Left lung (tissue), 10 donors: ENCODE data around the gene DST. TPM values are rescaled to one million over a fixed set of nuclear protein-coding genes. Genes with fewer than 3 reads are reported as not detected.

ENCODE experiments used
- ATAC-seq: fragments of 200-7000 bp; cut with Tn5 transposase; one replicate; pipeline ENCODE4 v1.9.1; 2020; ENCODE audit warnings: moderate library complexity
- DNase-seq, 4 donors: peaks; one replicate each; pipeline ENCODE4 v3.0.0-alpha.2; 2013 to 2020
- H3K27ac ChIP-seq, 2 donors: fragments of 200-600 bp; sonication (generic) in 1 of 2; one replicate each; pipeline versions ENCODE4 v1.5.0 to v1.8.0; 2020 to 2021
- H3K27me3 ChIP-seq, 2 donors: fragments of 200-600 bp; sonication (generic) in 1 of 2; one replicate each; pipeline versions ENCODE4 v1.5.0 to v1.8.0; 2020 to 2021
- H3K36me3 ChIP-seq, 2 donors: fragments of 200-600 bp; sonication (generic) in 1 of 2; one replicate each; pipeline versions ENCODE4 v1.5.0 to v1.8.0; 2020 to 2021
- H3K4me1 ChIP-seq, 2 donors: fragments of 200-600 bp; one replicate each; pipeline ENCODE4 v1.8.0; 2021
- H3K4me3 ChIP-seq, 2 donors: fragments of 200-600 bp; sonication (generic) in 1 of 2; one replicate each; pipeline versions ENCODE4 v1.5.0 to v1.8.0; 2020 to 2021; ENCODE audit warnings: mild to moderate bottlenecking in 1 of 2
- H3K9me3 ChIP-seq, 2 donors: fragments of 200-600 bp; sonication (generic) in 1 of 2; one replicate each; pipeline versions ENCODE4 v1.5.0 to v1.8.0; 2020 to 2021
- intact Hi-C, 2 donors: fragments of 100-400 bp; cut with DNase I; formaldehyde crosslinking; loops; one replicate each; pipeline versions ENCODE4 v1.11.2 to v1.14.2; 2022
- polyA plus RNA-seq, 6 donors: library from polyadenylated mRNA; unstranded; fragments of 120-200 nt; gene quantifications; one replicate each; pipeline ENCODE4 v1.2.1, GENCODE V29; 2013; ENCODE audit not compliant: insufficient read length in 6 of 6
- total RNA-seq, 2 donors: library from RNA; stranded (reverse); fragmentation: NEBNext Ultra II Directional; extraction: Animal tissue kit (Norgen Biotek cat#: 25700); gene quantifications; one replicate each; pipeline ENCODE4 v1.2.1, GENCODE V29; 2021
- TF ChIP-seq, protein P1 (sequence below), 2 donors: fragments of 200-600 bp; sonication (generic) in 1 of 2; IDR thresholded peaks; one replicate each; pipeline versions ENCODE4 v1.5.0 to v1.8.0; 2021; ENCODE audit warnings: antibody characterized with exemption in 2 of 2
- donor health status: DM: no; HTN: yes; CAD: no.
- donor health status: DM: no; HTN: no; CAD: no.

Gene DST
- total and polyA plus RNA-seq, 8 donors, result 290 to 636 (median 504) TPM

- Histone ChIP-seq H3K9me3 (no peaks in the 10 kb centered on the region), H3K27ac (peak overlapping the region in 1 of 2 donors; percentile 28), H3K4me3 (no peak overlapping the region), H3K4me1 (peaks cover 0 to 10% of the 10 kb centered on the region in 2 donors), H3K27me3 (no peaks in the 10 kb centered on the region), H3K36me3 (peaks cover 0 to 10% of the 10 kb centered on the region in 2 donors)
- ATAC-seq (no peak), DNase-seq (no peak)
- intact Hi-C loops, result no loop called here
- TF ChIP-seq, protein P1, sequence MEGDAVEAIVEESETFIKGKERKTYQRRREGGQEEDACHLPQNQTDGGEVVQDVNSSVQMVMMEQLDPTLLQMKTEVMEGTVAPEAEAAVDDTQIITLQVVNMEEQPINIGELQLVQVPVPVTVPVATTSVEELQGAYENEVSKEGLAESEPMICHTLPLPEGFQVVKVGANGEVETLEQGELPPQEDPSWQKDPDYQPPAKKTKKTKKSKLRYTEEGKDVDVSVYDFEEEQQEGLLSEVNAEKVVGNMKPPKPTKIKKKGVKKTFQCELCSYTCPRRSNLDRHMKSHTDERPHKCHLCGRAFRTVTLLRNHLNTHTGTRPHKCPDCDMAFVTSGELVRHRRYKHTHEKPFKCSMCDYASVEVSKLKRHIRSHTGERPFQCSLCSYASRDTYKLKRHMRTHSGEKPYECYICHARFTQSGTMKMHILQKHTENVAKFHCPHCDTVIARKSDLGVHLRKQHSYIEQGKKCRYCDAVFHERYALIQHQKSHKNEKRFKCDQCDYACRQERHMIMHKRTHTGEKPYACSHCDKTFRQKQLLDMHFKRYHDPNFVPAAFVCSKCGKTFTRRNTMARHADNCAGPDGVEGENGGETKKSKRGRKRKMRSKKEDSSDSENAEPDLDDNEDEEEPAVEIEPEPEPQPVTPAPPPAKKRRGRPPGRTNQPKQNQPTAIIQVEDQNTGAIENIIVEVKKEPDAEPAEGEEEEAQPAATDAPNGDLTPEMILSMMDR (IDR thresholded peaks at IDR 0.05), result no peak
Observed at GRCh38 chr6:56521976-56522375, 120.7 kb downstream of the DST start.

GRCh38 chr6:56521454-56521853 lies 121.2 kb downstream of the DST start:
- intact Hi-C loops, result no loop called here
- DNase-seq, result no peak
- Histone ChIP-seq H3K9me3 (no peaks in the 10 kb centered on the region), H3K27me3 (no peaks in the 10 kb centered on the region), H3K4me1 (peaks cover 0 to 10% of the 10 kb centered on the region in 2 donors), H3K36me3 (peaks cover 0 to 10% of the 10 kb centered on the region in 2 donors), H3K27ac (peak overlapping the region in 1 of 2 donors; percentile 28), H3K4me3 (no peak overlapping the region)
- ATAC-seq, result no peak
- TF ChIP-seq, protein P1 (IDR thresholded peaks at IDR 0.05), result no peak

- Histone ChIP-seq H3K4me3 (no peak overlapping the region), H3K36me3 (peaks cover 0 to 2% of the 10 kb centered on the region in 2 donors), H3K27me3 (no peaks in the 10 kb centered on the region), H3K9me3 (no peaks in the 10 kb centered on the region), H3K27ac (no peak overlapping the region), H3K4me1 (peaks cover 0 to 3% of the 10 kb centered on the region in 2 donors)
- DNase-seq, result no peak
- no peak for ATAC-seq
- intact Hi-C loops, result no loop called here
- TF ChIP-seq, protein P1 (IDR thresholded peaks at IDR 0.05), result no peak
Observed at GRCh38 chr6:56520218-56520617, 122.5 kb downstream of the DST start.

DNA sequence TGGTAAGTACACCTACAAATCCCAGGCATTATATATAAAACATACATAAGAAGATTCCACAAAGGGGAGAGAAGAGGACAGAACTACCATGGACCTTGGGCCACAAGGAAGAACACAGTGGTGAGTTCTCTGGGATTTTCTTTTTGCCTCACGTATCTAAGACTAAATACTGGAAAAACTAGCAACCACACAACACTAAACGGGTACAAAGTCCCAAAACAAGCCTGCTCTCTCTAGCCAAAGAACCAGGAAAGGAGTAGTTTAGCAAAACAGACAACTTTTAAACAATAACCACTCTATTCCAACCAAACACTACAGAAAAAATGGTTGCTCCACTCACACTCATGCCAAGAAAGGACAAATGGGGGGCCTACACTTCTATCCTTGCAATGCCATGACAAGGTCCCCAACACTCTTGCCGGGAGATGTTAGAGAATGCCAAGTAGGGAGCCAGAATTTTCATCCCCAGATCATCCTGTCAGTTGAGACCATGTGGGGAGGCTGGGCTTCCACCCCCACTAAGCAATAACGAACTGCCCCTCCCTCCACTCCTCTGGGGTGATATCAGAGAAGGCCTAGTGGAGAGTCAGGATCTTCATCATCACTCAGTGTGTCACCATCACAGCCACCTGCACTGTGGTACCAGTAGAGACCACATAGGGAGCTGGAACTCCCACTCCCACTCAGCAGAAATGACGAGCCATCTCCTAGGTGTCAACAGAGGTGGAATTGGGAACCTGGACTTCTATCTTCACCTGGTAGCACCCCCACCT lies 123.5 kb downstream of the DST start:
- no peak for ATAC-seq
- TF ChIP-seq, protein P1 (IDR thresholded peaks at IDR 0.05), result no peak
- Histone ChIP-seq H3K36me3 (peaks cover 0 to 9% of the 10 kb centered on the region in 2 donors), H3K4me3 (no peak overlapping the region), H3K9me3 (no peaks in the 10 kb centered on the region), H3K27me3 (no peaks in the 10 kb centered on the region), H3K27ac (no peak overlapping the region), H3K4me1 (peaks cover 3 to 5% of the 10 kb centered on the region in 2 donors)
- DNase-seq, result no peak
- intact Hi-C loops, result no loop called here

DNA sequence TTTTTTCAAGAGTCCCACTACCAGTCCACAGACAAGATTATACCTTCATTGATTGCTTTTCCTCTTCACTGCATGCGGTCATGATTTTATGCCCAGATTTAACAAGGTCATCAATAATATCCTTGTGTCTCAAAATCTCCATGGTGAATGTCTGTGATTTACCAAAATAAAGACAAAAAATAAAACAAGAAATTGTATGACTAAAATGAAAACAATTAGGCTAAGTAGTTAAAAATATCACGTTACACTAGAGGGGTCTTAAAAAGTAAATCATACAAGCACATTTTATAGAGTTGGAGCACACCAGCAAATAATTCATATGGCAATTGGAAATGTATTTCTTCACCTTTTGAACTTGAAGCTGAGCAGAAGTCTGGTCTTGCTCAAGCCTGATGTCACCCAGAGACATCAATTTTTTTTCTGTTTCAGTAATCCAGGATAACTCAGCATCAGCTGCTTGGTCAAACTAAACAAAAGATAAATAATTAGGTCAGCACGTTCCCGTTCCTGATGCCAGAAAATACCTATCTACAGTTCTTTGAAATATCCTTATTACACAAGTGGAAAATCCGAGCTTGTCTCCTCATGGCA lies 125.4 kb downstream of the DST start:
- no peaks in the 10 kb centered on the region for H3K27me3 ChIP-seq
- peaks cover 0 to 15% of the 10 kb centered on the region in 2 donors for H3K36me3 ChIP-seq
- no peaks in the 10 kb centered on the region for H3K9me3 ChIP-seq
- ATAC-seq, result no peak
- peaks cover 3 to 5% of the 10 kb centered on the region in 2 donors for H3K4me1 ChIP-seq
- no peak for DNase-seq
- no peak overlapping the region for H3K27ac ChIP-seq
- intact Hi-C loops, result no loop called here
- no peak overlapping the region for H3K4me3 ChIP-seq
- TF ChIP-seq, protein P1 (IDR thresholded peaks at IDR 0.05), result no peak
